HG03108 (cell line): ENCODE data around the gene PLA2G4F.

Experiments used
- ATAC-seq: cut with Tn5 transposase; IDR thresholded peaks from one replicate; pipeline ENCODE4 v1.9.1; 2021; ENCODE audit warnings: moderate library complexity; ENCODE audit not compliant: unreplicated experiment

The PLA2G4F gene

GRCh38 chr15:42131826-42132806 is 24.3 kb downstream of the PLA2G4F start:
- no peak for ATAC-seq

GRCh38 chr15:42131006-42131405 is 25.4 kb downstream of the PLA2G4F start:
- no peak for ATAC-seq

GRCh38 chr15:42130246-42130986 is 26.0 kb downstream of the PLA2G4F start:
- no peak for ATAC-seq

GRCh38 chr15:42129364-42129763 is 27.1 kb downstream of the PLA2G4F start:
- no peak for ATAC-seq

GRCh38 chr15:42128476-42128875 is 28.0 kb downstream of the PLA2G4F start:
- ATAC-seq: no peak

- no peak for ATAC-seq
These were observed 32.9 kb downstream of the PLA2G4F start for GRCh38 chr15:42123546-42123945.

GRCh38 chr15:42121682-42122081 is 34.8 kb downstream of the PLA2G4F start:
- no peak for ATAC-seq

- ATAC-seq: no peak
These were observed 35.4 kb downstream of the PLA2G4F start for GRCh38 chr15:42121021-42121420.

GRCh38 chr15:42120285-42120684 is 36.2 kb downstream of the PLA2G4F start:
- no peak for ATAC-seq

- no peak for ATAC-seq
These were observed 37.0 kb downstream of the PLA2G4F start for GRCh38 chr15:42119446-42119760.

GRCh38 chr15:42118650-42119445 is 37.6 kb downstream of the PLA2G4F start:
- no peak for ATAC-seq

- ATAC-seq: no peak
These were observed 44.5 kb downstream of the PLA2G4F start for GRCh38 chr15:42111924-42112323.

GRCh38 chr15:42110367-42110766 is 46.1 kb downstream of the PLA2G4F start:
- ATAC-seq: no peak

GRCh38 chr15:42108806-42109205 is 47.6 kb downstream of the PLA2G4F start:
- ATAC-seq: no peak

GRCh38 chr15:42108189-42108588 is 48.2 kb downstream of the PLA2G4F start:
- ATAC-seq: no peak

GRCh38 chr15:42107473-42107872 is 49.0 kb downstream of the PLA2G4F start:
- no peak for ATAC-seq

- ATAC-seq: no peak
These were observed 50.1 kb downstream of the PLA2G4F start for GRCh38 chr15:42106288-42106687.

GRCh38 chr15:42104095-42104891 is 52.1 kb downstream of the PLA2G4F start:
- ATAC-seq: no peak

- ATAC-seq: no peak
These were observed 53.7 kb downstream of the PLA2G4F start for GRCh38 chr15:42102646-42103235.

GRCh38 chr15:42101861-42102260 is 54.6 kb downstream of the PLA2G4F start:
- no peak for ATAC-seq
